ENCODE measurements around the gene ZFP36.

Gene ZFP36

GRCh38 chr19:39398297-39398864 lies 8.3 kb upstream of the ZFP36 start:
- Histone ChIP-seq H3K4me2 (ENCODE audit: low read depth, low read length) (peak overlapping the region; percentile 48), H3K9me3 (replicated peaks; ENCODE audit: insufficient read depth, low read length) (no peaks in the 10 kb centered on the region), H4K20me1 (ENCODE audit: insufficient read depth, low read length) (no peaks in the 10 kb centered on the region), H3K27ac (ENCODE audit: low read length) (peak overlapping the region; percentile 75), H3K9me2 (replicated peaks; ENCODE audit: insufficient read depth, low read length) (no peaks in the 10 kb centered on the region), H3K79me2 (ENCODE audit: low read length) (peaks cover 20% of the 10 kb centered on the region), H3F3A (ENCODE audit: insufficient read depth, low read length) (peaks cover 49% of the 10 kb centered on the region), H3K27me3 (replicated peaks; ENCODE audit: insufficient read depth, low read length) (no peaks in the 10 kb centered on the region), H3K36me3 (replicated peaks; ENCODE audit: insufficient read depth, low read length) (no peaks in the 10 kb centered on the region), H3K4me3 (ENCODE audit: low read length) (no peak overlapping the region), H2AFZ (ENCODE audit: low read length) (no peak overlapping the region), H3K9ac (ENCODE audit: low read length) (peak overlapping the region; percentile 59), H3K4me1 (ENCODE audit: low read length) (peaks cover 40% of the 10 kb centered on the region)
- TF ChIP-seq, protein P1, sequence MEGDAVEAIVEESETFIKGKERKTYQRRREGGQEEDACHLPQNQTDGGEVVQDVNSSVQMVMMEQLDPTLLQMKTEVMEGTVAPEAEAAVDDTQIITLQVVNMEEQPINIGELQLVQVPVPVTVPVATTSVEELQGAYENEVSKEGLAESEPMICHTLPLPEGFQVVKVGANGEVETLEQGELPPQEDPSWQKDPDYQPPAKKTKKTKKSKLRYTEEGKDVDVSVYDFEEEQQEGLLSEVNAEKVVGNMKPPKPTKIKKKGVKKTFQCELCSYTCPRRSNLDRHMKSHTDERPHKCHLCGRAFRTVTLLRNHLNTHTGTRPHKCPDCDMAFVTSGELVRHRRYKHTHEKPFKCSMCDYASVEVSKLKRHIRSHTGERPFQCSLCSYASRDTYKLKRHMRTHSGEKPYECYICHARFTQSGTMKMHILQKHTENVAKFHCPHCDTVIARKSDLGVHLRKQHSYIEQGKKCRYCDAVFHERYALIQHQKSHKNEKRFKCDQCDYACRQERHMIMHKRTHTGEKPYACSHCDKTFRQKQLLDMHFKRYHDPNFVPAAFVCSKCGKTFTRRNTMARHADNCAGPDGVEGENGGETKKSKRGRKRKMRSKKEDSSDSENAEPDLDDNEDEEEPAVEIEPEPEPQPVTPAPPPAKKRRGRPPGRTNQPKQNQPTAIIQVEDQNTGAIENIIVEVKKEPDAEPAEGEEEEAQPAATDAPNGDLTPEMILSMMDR (IDR thresholded peaks at IDR 0.05; ENCODE audit: low read length) = no peak
- TF ChIP-seq EZH2phosphoT487 (IDR thresholded peaks at IDR 0.05; ENCODE audit: low read length) = no peak
- no peak for TF ChIP-seq EZH2 (optimal IDR thresholded peaks at IDR 0.05; ENCODE audit: low read depth, low read length)
- DNase-seq = peak; percentile 30

GRCh38 chr19:39399668-39400050 lies 7.0 kb upstream of the ZFP36 start:
- H3K9me2 ChIP-seq (replicated peaks; ENCODE audit: insufficient read depth, low read length) = no peaks in the 10 kb centered on the region
- no peaks in the 10 kb centered on the region for H3K36me3 ChIP-seq (replicated peaks; ENCODE audit: insufficient read depth, low read length)
- H3F3A ChIP-seq (ENCODE audit: insufficient read depth, low read length) = peaks cover 61% of the 10 kb centered on the region
- H4K20me1 ChIP-seq (ENCODE audit: insufficient read depth, low read length) = no peaks in the 10 kb centered on the region
- H3K79me2 ChIP-seq (ENCODE audit: low read length) = peaks cover 14% of the 10 kb centered on the region; the same call in 1 of the 2 replicates
- H3K4me3 ChIP-seq (ENCODE audit: low read length) = no peak overlapping the region
- H2AFZ ChIP-seq (ENCODE audit: low read length) = no peak overlapping the region
- DNase-seq = no peak
- H3K9ac ChIP-seq (ENCODE audit: low read length) = no peak overlapping the region
- H3K4me2 ChIP-seq (ENCODE audit: low read depth, low read length) = no peak overlapping the region
- H3K9me3 ChIP-seq (replicated peaks; ENCODE audit: insufficient read depth, low read length) = no peaks in the 10 kb centered on the region
- no peaks in the 10 kb centered on the region for H3K27me3 ChIP-seq (replicated peaks; ENCODE audit: insufficient read depth, low read length)
- no peak overlapping the region; the same call in 1 of the 2 replicates for H3K27ac ChIP-seq (ENCODE audit: low read length)
- TF ChIP-seq, protein P1 (IDR thresholded peaks at IDR 0.05; ENCODE audit: low read length) = no peak
- TF ChIP-seq EZH2phosphoT487 (IDR thresholded peaks at IDR 0.05; ENCODE audit: low read length) = no peak
- no peak for TF ChIP-seq EZH2 (optimal IDR thresholded peaks at IDR 0.05; ENCODE audit: low read depth, low read length)
- H3K4me1 ChIP-seq (ENCODE audit: low read length) = peaks cover 47% of the 10 kb centered on the region

DNA sequence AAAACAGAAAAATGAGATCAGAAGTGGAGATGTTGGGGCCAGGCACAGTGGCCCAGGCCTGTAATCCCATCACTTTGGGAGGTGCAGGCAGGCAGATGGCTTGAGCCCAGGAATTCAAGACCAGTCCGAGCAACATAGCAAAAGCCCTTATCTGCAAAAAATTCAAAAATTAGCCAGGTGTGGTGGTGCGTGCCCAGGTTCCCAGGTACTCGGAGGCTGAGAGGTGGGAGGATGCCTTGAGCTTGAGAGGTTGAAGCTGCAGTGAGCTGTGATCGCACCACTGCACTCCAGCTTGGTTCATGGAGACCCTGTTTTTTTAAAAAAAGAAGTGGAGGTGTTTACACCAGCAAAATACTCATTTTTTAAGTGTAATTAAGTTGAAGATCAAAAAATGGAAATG lies 6.6 kb upstream of the ZFP36 start:
- H3F3A ChIP-seq (ENCODE audit: insufficient read depth, low read length) = peaks cover 65% of the 10 kb centered on the region
- no peaks in the 10 kb centered on the region for H3K9me2 ChIP-seq (replicated peaks; ENCODE audit: insufficient read depth, low read length)
- no peak overlapping the region for H3K4me3 ChIP-seq (ENCODE audit: low read length)
- no peak overlapping the region; the same call in 1 of the 2 replicates for H3K27ac ChIP-seq (ENCODE audit: low read length)
- peaks cover 49% of the 10 kb centered on the region for H3K4me1 ChIP-seq (ENCODE audit: low read length)
- no peaks in the 10 kb centered on the region for H3K36me3 ChIP-seq (replicated peaks; ENCODE audit: insufficient read depth, low read length)
- H3K4me2 ChIP-seq (ENCODE audit: low read depth, low read length) = no peak overlapping the region
- H2AFZ ChIP-seq (ENCODE audit: low read length) = no peak overlapping the region
- no peak overlapping the region for H3K9ac ChIP-seq (ENCODE audit: low read length)
- H3K9me3 ChIP-seq (replicated peaks; ENCODE audit: insufficient read depth, low read length) = no peaks in the 10 kb centered on the region
- no peak for DNase-seq
- H3K27me3 ChIP-seq (replicated peaks; ENCODE audit: insufficient read depth, low read length) = no peaks in the 10 kb centered on the region
- TF ChIP-seq, protein P1 (IDR thresholded peaks at IDR 0.05; ENCODE audit: low read length) = no peak
- no peak for TF ChIP-seq EZH2phosphoT487 (IDR thresholded peaks at IDR 0.05; ENCODE audit: low read length)
- no peak for TF ChIP-seq EZH2 (optimal IDR thresholded peaks at IDR 0.05; ENCODE audit: low read depth, low read length)
- H3K79me2 ChIP-seq (ENCODE audit: low read length) = peaks cover 11% of the 10 kb centered on the region; the same call in 1 of the 2 replicates
- H4K20me1 ChIP-seq (ENCODE audit: insufficient read depth, low read length) = no peaks in the 10 kb centered on the region
